Gastrocnemius medialis (tissue), 4 donors: ENCODE data around the gene CDKAL1. TPM values are rescaled to one million over a fixed set of nuclear protein-coding genes. Genes with fewer than 3 reads are reported as not detected.

Source experiments
- ATAC-seq, 2 donors: fragments of 150-250 bp; one replicate each; pipeline ENCODE4 v1.9.1; 2016
- DNase-seq, 2 donors: peaks; one replicate each; pipeline ENCODE4 v3.0.0-alpha.2; 2019
- H3K27ac ChIP-seq, 4 donors: fragments of 200-600 bp; sonication (generic); 1 replicate in 1 of 4; 2 replicates in 3 of 4; pipeline ENCODE4 v1.5.1; 2016 to 2018; ENCODE audit warnings: mild to moderate bottlenecking in 2 of 4, moderate library complexity in 1 of 4
- H3K27me3 ChIP-seq, 3 donors: fragments of 200-600 bp; sonication (generic) in 2 of 3; 1 replicate in 1 of 3; 2 replicates in 2 of 3; pipeline versions ENCODE4 v1.5.1 to v1.6.0; 2016 to 2019; ENCODE audit warnings: mild to moderate bottlenecking in 1 of 3, moderate library complexity in 1 of 3
- H3K36me3 ChIP-seq, 2 donors: fragments of 200-600 bp; sonication (generic) in 1 of 2; one replicate each; pipeline ENCODE4 v1.5.1; 2017 to 2018
- H3K4me1 ChIP-seq, 2 donors: fragments of 200-600 bp; sonication (generic) in 1 of 2; one replicate each; pipeline ENCODE4 v1.5.1; 2016 to 2017; ENCODE audit warnings: mild to moderate bottlenecking in 2 of 2
- H3K4me3 ChIP-seq, 4 donors: fragments of 200-600 bp; sonication (generic) in 3 of 4; 1 replicate in 1 of 4; 2 replicates in 3 of 4; pipeline ENCODE4 v1.5.1; 2016 to 2019; ENCODE audit warnings: mild to moderate bottlenecking in 2 of 4
- H3K9me3 ChIP-seq, 3 donors: fragments of 200-600 bp; sonication (generic) in 2 of 3; 1 replicate in 1 of 3; 2 replicates in 2 of 3; pipeline ENCODE4 v1.5.1; 2016 to 2019
- POLR2A ChIP-seq, 2 donors: fragments of 450-650 bp; IDR thresholded peaks; one replicate each; pipeline ENCODE4 v1.6.1; 2017; ENCODE audit warnings: antibody characterized with exemption in 2 of 2, mild to moderate bottlenecking in 2 of 2, moderate library complexity in 2 of 2
- in situ Hi-C, 4 donors: fragments of 200-750 bp; cut with MboI; loops; one replicate each; pipeline versions ENCODE4 v1.15.0 to v1.8.0; 2017; ENCODE audit warnings: low sequenced_read_pairs in 4 of 4
- intact Hi-C: fragments of 100-400 bp; cut with DNase I; formaldehyde crosslinking; loops from one replicate; pipeline ENCODE4 v1.15.1; 2023; ENCODE audit warnings: low total_unique reads
- total RNA-seq, 4 donors: library from RNA; depleted of rRNA; stranded (reverse); fragments of >200 nt; gene quantifications; one replicate each; pipeline versions ENCODE4 v1.1.0 to v1.2.3, GENCODE V29; 2016
- TF ChIP-seq, protein P1 (sequence below), 5 experiments: fragments of 450-650 bp in 3 of 5; fragments of 200-600 bp in 2 of 5; sonication (generic) in 2 of 5; IDR thresholded peaks in 4 of 5; conservative IDR thresholded peaks in 1 of 5; 1 replicate in 4 of 5; 2 replicates in 1 of 5; pipeline ENCODE4 v1.5.1; 2016 to 2019; ENCODE audit warnings: antibody characterized with exemption in 5 of 5, mild to moderate bottlenecking in 3 of 5, moderate library complexity in 3 of 5

The CDKAL1 gene
- total RNA-seq, 4 donors from 2014 or later = 9.6 to 17.0 (median 11.4) TPM

DNA sequence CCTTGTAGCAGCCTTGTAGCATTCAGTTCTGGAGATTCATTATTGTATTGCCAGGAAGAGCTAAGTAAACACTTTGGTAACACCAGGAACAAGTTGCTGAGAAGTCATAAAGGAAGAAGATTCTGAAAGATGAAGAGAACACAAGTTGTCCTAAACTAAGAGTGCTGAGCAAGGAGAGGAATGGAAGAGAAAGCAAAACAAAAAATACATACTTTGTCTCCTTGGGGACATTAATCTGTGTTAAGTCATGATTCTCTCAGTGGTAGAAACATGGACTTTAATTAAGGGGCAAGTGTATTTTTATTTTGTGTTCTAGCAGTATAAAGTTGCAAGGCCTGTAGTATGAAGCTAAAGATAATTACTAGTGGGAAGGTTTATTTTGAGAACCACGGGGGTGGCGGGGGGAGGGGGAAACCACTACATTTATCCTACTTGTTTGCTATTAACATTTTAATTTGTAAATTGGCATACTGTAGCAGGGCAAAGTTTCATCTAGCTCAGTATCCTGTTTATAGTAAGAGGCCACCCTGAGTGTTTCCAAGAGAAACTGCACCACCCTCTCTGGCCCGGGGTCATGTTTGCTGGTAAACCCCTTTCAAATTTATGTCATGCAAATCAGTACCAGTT, 463.0 kb downstream of the CDKAL1 start:
- H3K36me3 ChIP-seq = peaks cover 0 to 4% of the 10 kb centered on the region in 2 donors
- in situ Hi-C loops (no loop called here), intact Hi-C loops (no loop called here)
- peaks cover 0 to 3% (median 0%) of the 10 kb centered on the region in 3 donors for H3K9me3 ChIP-seq
- H3K4me3 ChIP-seq = no peak overlapping the region
- H3K27me3 ChIP-seq = no peaks in the 10 kb centered on the region
- DNase-seq (no peak), ATAC-seq (no peak)
- peaks cover 14 to 18% of the 10 kb centered on the region in 2 donors for H3K4me1 ChIP-seq
- no peak overlapping the region for H3K27ac ChIP-seq
- TF ChIP-seq, protein P1, sequence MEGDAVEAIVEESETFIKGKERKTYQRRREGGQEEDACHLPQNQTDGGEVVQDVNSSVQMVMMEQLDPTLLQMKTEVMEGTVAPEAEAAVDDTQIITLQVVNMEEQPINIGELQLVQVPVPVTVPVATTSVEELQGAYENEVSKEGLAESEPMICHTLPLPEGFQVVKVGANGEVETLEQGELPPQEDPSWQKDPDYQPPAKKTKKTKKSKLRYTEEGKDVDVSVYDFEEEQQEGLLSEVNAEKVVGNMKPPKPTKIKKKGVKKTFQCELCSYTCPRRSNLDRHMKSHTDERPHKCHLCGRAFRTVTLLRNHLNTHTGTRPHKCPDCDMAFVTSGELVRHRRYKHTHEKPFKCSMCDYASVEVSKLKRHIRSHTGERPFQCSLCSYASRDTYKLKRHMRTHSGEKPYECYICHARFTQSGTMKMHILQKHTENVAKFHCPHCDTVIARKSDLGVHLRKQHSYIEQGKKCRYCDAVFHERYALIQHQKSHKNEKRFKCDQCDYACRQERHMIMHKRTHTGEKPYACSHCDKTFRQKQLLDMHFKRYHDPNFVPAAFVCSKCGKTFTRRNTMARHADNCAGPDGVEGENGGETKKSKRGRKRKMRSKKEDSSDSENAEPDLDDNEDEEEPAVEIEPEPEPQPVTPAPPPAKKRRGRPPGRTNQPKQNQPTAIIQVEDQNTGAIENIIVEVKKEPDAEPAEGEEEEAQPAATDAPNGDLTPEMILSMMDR (IDR thresholded peaks at IDR 0.05 in 4 of 5, conservative IDR thresholded peaks at IDR 0.05 in 1 of 5) = no peak
- TF ChIP-seq POLR2A (IDR thresholded peaks at IDR 0.05) = no peak

DNA sequence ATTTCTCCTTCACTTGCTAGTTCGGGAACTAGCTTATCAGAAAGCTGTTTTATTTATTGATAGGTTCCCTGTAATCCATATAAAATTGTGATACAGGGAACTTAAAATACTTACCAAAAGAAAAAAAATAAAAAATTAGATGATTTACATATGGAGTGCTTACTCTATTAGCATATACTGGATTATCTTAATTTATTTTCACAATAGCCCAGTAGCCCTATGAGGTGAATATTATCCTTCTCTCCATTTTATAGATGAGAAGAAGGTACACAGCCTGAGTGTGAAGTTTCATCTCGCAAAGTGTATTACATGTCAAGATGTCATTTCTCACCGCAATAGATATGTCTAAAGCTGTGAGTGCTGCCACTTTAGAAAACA, 463.5 kb downstream of the CDKAL1 start:
- no peak for TF ChIP-seq POLR2A (IDR thresholded peaks at IDR 0.05)
- H3K4me1 ChIP-seq = peaks cover 14 to 18% of the 10 kb centered on the region in 2 donors
- ATAC-seq (no peak), DNase-seq (no peak)
- H3K9me3 ChIP-seq = peaks cover 0 to 3% (median 0%) of the 10 kb centered on the region in 3 donors
- no peak overlapping the region for H3K27ac ChIP-seq
- H3K27me3 ChIP-seq = no peaks in the 10 kb centered on the region
- no peak overlapping the region for H3K4me3 ChIP-seq
- in situ Hi-C loops = no loop called here
- H3K36me3 ChIP-seq = peaks cover 0 to 4% of the 10 kb centered on the region in 2 donors
- intact Hi-C loops = no loop called here

DNA sequence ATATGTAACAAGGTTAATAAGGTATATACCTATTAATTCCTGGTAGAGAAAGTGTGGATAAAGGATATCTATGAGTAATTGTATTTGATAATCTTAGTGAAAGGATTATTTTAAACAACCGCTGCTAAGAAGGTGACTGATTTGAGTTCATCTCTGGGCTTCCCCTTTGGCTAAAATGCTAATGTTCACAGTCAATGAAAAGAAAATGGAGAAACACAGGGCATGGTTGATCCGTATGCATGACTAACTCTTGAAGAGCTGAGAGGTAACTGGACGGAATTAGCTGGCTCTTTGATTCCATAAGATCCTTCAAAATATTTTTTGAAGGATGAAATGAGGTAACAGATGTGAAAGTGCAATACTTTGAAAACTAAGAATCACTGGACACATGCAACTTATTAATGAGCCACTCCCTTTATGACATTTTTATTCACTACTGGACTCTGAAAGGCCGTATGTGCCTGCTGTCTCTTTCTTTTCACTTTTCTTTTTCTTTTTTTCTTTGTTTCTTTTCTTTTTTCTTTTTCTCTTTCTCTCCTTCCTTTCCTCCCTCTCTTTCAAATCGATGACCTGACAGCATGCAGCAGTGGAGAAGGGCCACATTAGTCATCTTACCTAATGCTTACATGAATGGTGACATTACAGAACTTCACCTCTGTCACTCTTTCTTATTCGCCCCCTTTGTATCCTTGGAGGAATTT, 464.6 kb downstream of the CDKAL1 start:
- Histone ChIP-seq H3K27ac (no peak overlapping the region), H3K4me1 (peaks cover 18 to 21% of the 10 kb centered on the region in 2 donors), H3K27me3 (no peaks in the 10 kb centered on the region), H3K36me3 (peaks cover 0 to 4% of the 10 kb centered on the region in 2 donors), H3K4me3 (no peak overlapping the region), H3K9me3 (peaks cover 0 to 3% (median 0%) of the 10 kb centered on the region in 3 donors)
- intact Hi-C loops (no loop called here), in situ Hi-C loops (no loop called here)
- ATAC-seq (no peak), DNase-seq (no peak)
- TF ChIP-seq POLR2A (IDR thresholded peaks at IDR 0.05) = no peak
- TF ChIP-seq, protein P1 (IDR thresholded peaks at IDR 0.05 in 4 of 5, conservative IDR thresholded peaks at IDR 0.05 in 1 of 5) = no peak

DNA sequence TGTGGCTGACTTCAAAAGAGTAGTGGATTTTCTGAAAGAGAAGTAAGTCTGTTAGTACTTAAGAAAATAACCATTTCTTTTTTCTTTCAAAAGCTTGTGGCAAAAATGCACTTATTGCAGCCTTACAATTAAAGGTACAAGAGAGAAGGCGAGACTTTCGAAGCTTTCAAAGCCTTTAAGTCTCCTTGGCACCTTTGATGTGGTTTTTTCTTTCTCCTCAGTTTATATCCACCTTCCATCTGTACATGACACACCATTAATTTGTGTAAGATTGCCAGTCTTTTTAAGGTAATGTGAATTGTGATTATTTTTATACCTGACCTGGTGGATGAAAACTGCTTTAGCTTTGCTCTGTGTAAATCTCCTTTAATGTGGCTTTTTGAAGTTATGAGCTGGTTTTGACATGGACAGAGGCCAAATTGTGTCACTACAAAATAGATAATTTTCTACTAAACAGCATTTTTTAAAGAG, 466.1 kb downstream of the CDKAL1 start:
- Histone ChIP-seq H3K4me3 (no peak overlapping the region), H3K27ac (no peak overlapping the region), H3K27me3 (no peaks in the 10 kb centered on the region), H3K9me3 (peaks cover 0 to 2% (median 0%) of the 10 kb centered on the region in 3 donors), H3K36me3 (peaks cover 0 to 4% of the 10 kb centered on the region in 2 donors), H3K4me1 (peaks cover 21 to 25% of the 10 kb centered on the region in 2 donors)
- in situ Hi-C loops = no loop called here
- DNase-seq (no peak), ATAC-seq (no peak)
- TF ChIP-seq, protein P1 (IDR thresholded peaks at IDR 0.05 in 4 of 5, conservative IDR thresholded peaks at IDR 0.05 in 1 of 5) = no peak
- intact Hi-C loops = no loop called here

DNA sequence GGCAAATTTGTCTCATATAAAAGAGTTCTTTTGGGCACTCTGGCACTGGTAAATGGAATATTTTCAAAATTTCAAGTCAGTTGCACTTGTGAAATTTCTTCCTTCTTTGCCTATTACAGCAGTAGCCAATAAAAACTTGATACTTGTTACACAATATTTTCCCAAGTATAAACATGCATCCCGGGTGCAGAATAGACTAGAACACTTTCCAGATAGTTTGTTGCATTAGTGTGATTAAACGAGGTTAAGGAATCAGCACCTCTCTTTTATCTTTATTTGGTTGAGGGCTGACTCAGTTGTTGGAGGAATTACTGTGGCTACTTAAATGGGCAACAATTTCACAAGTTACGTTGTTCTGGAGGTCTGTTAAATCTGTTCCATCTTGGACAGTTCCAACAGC, 467.5 kb downstream of the CDKAL1 start:
- DNase-seq (no peak), ATAC-seq (peak; percentile 79 to 84)
- TF ChIP-seq, protein P1 (IDR thresholded peaks at IDR 0.05 in 4 of 5, conservative IDR thresholded peaks at IDR 0.05 in 1 of 5) = no peak
- no peak for TF ChIP-seq POLR2A (IDR thresholded peaks at IDR 0.05)
- no peaks in the 10 kb centered on the region for H3K9me3 ChIP-seq
- H3K4me3 ChIP-seq = no peak overlapping the region
- peaks cover 21 to 25% of the 10 kb centered on the region in 2 donors for H3K4me1 ChIP-seq
- intact Hi-C loops (no loop called here), in situ Hi-C loops (no loop called here)
- no peaks in the 10 kb centered on the region for H3K27me3 ChIP-seq
- no peak overlapping the region for H3K27ac ChIP-seq
- peaks cover 0 to 4% of the 10 kb centered on the region in 2 donors for H3K36me3 ChIP-seq
